Erythroblast (primary cell): ENCODE measurements around the gene SUCNR1.

Experiments used
- GATA1 ChIP-seq: IDR thresholded peaks from 2 replicates; pipeline ENCODE4 v1.6.1; 2011; ENCODE audit warnings: low read depth, mild to moderate bottlenecking, control low read depth, low read length, moderate library complexity
- POLR2A ChIP-seq: IDR thresholded peaks from 2 replicates; pipeline ENCODE4 v1.6.1; 2011; ENCODE audit warnings: mild to moderate bottlenecking, low read length

GRCh38 chr3:151878465-151878864 is 5.0 kb downstream of the SUCNR1 start:
- TF ChIP-seq POLR2A (no peak), GATA1 (no peak)
